ENCODE data around the gene DLG2. TPM values are rescaled to one million over a fixed set of nuclear protein-coding genes. Genes with fewer than 3 reads are reported as not detected.
"Not testable (repeated sequence)": the region's sequence is repeated elsewhere in the genome, so short reads cannot be mapped to it uniquely, and the experiment has no call there.

DLG2 gene
- total and polyA plus RNA-seq, 2 donors (not counting 3 experiments of a cell fraction or from before 2014, with no cell fraction given): 0.15 to 1.1 TPM

DNA sequence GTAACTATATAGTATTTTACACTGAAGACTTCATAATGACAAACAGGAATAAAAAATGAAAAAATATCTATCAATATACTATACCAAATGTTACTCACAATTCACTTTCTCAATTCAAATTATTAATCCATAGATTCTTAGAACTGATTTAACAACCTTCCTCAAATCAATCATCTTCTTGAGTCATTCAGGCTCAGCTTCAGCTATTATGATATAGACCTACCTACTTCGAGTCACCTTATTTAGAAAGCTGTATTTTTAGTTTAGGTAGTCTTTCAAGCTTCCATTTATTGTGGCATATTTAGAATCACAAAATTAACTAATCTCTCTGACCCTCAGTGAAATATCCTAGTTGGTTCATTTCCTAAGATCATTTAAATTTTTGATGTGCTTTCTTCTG, 29.6 kb upstream of the DLG2 start:
- BruUV-seq (replicated peaks): no TSS peak
- no peak overlapping the region for H3K9ac ChIP-seq (replicated peaks; ENCODE audit: extremely low read depth, insufficient read depth, low read length)
- intact Hi-C loops (cut with micrococcal nuclease) (no loop called here), dilution Hi-C loops (cut with MboI; ENCODE audit: extremely low pct_ligation_motif_present, low sequenced_read_pairs) (no loop called here)
- H3K4me2 ChIP-seq (ENCODE audit: insufficient read depth, low read length): no peak overlapping the region
- H3K79me2 ChIP-seq (ENCODE audit: control insufficient read depth, insufficient read depth, low read length): peaks cover 48% of the 10 kb centered on the region
- H2AFZ ChIP-seq (ENCODE audit: low read depth, low read length): no peak overlapping the region
- H4K20me1 ChIP-seq (replicated peaks; ENCODE audit: control insufficient read depth, extremely low read depth, insufficient read depth, low read length): peaks cover 12% of the 10 kb centered on the region
- POLR2A ChIA-PET: interaction anchor here (1.1 kb wide), 1 partner anchor 9 kb away, joined by 3 read pairs; the partner anchor contains the start of gene TMEM126A
- no peak overlapping the region for H3K4me3 ChIP-seq (replicated peaks in 1 of 3; ENCODE audit: insufficient read depth in 1 of 3, low read depth in 1 of 3, low read length in 3 of 3)
- FAIRE-seq (no peak), DNase-seq (ENCODE audit: low read depth, low spot score) (no peak)
- no peaks in the 10 kb centered on the region for H3K9me1 ChIP-seq (replicated peaks; ENCODE audit: control insufficient read depth, extremely low read depth, insufficient read depth, low read length)
- H3K27ac ChIP-seq (ENCODE audit: insufficient read depth, low read depth, low read length): no peak overlapping the region
- H3K4me1 ChIP-seq (ENCODE audit: control insufficient read depth, extremely low read depth, insufficient read depth, low read length): peaks cover 28% of the 10 kb centered on the region
- H3K27me3 ChIP-seq (ENCODE audit: control insufficient read depth in 2 of 2, insufficient read depth in 2 of 2, low read length in 2 of 2): no peaks in the 10 kb centered on the region
- H3K36me3 ChIP-seq (ENCODE audit: control insufficient read depth in 2 of 2, extremely low read depth in 1 of 2, insufficient read depth in 2 of 2, low read length in 2 of 2): peaks cover 0 to 18% of the 10 kb centered on the region in 2 experiments
- no peak for TF ChIP-seq GATA2 (IDR thresholded peaks at IDR 0.05; ENCODE audit: insufficient read depth, insufficient read length, low read depth, low read length)
- TF ChIP-seq, protein P1, sequence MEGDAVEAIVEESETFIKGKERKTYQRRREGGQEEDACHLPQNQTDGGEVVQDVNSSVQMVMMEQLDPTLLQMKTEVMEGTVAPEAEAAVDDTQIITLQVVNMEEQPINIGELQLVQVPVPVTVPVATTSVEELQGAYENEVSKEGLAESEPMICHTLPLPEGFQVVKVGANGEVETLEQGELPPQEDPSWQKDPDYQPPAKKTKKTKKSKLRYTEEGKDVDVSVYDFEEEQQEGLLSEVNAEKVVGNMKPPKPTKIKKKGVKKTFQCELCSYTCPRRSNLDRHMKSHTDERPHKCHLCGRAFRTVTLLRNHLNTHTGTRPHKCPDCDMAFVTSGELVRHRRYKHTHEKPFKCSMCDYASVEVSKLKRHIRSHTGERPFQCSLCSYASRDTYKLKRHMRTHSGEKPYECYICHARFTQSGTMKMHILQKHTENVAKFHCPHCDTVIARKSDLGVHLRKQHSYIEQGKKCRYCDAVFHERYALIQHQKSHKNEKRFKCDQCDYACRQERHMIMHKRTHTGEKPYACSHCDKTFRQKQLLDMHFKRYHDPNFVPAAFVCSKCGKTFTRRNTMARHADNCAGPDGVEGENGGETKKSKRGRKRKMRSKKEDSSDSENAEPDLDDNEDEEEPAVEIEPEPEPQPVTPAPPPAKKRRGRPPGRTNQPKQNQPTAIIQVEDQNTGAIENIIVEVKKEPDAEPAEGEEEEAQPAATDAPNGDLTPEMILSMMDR (IDR thresholded peaks at IDR 0.05; ENCODE audit: extremely low read depth in 1 of 2, insufficient read depth in 1 of 2, low read depth in 1 of 2, low read length in 2 of 2): no peak
- no peak for TF ChIP-seq JUN (IDR thresholded peaks at IDR 0.05; ENCODE audit: borderline replicate concordance, insufficient read depth, insufficient read length, low read depth)
- no peak for TF ChIP-seq FOS (IDR thresholded peaks at IDR 0.05; ENCODE audit: borderline replicate concordance, insufficient read depth, low read length)
- H3K9me3 ChIP-seq (replicated peaks; ENCODE audit: control insufficient read depth, insufficient read depth, low read length): no peaks in the 10 kb centered on the region
- CTCF ChIA-PET: no interaction called here

DNA sequence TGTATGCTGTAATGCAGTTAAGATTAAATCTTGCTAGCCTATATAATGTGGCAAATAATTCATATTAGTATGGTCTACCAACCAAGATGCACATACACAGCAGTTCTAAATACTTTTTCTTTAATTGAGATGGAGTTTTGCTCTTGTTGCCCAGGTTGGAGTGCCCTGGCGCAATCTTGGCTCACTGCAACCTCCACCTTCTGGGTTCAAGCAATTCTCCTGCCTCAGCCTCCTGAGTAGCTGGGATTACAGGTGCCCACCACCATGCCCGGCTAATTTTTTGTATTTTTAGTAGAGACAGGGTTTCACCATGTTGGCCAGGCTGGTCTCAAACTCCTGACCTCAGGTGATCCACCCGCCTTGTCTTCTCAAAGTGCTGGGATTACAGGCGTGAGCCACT, 27.2 kb upstream of the DLG2 start:
- H3K9me3 ChIP-seq (replicated peaks; ENCODE audit: control insufficient read depth, insufficient read depth, low read length); POLR2A ChIA-PET; DNase-seq (ENCODE audit: low read depth, low spot score); H3K9me1 ChIP-seq (replicated peaks; ENCODE audit: control insufficient read depth, extremely low read depth, insufficient read depth, low read length); BruUV-seq (replicated peaks); H2AFZ ChIP-seq (ENCODE audit: low read depth, low read length); FAIRE-seq; H3K36me3 ChIP-seq (ENCODE audit: control insufficient read depth in 2 of 2, extremely low read depth in 1 of 2, insufficient read depth in 2 of 2, low read length in 2 of 2); H3K4me1 ChIP-seq (ENCODE audit: control insufficient read depth, extremely low read depth, insufficient read depth, low read length); H3K27ac ChIP-seq (ENCODE audit: insufficient read depth, low read depth, low read length); dilution Hi-C loops (cut with MboI; ENCODE audit: extremely low pct_ligation_motif_present, low sequenced_read_pairs); H3K9ac ChIP-seq (replicated peaks; ENCODE audit: extremely low read depth, insufficient read depth, low read length); H3K4me2 ChIP-seq (ENCODE audit: insufficient read depth, low read length); H3K4me3 ChIP-seq (replicated peaks in 1 of 3; ENCODE audit: insufficient read depth in 1 of 3, low read depth in 1 of 3, low read length in 3 of 3); H3K27me3 ChIP-seq (ENCODE audit: control insufficient read depth in 2 of 2, insufficient read depth in 2 of 2, low read length in 2 of 2); intact Hi-C loops (cut with micrococcal nuclease); H4K20me1 ChIP-seq (replicated peaks; ENCODE audit: control insufficient read depth, extremely low read depth, insufficient read depth, low read length): not testable (repeated sequence)
- CTCF ChIA-PET: interaction anchor here (1.0 to 1.2 kb wide), 2 partner anchors 9 to 17 kb away, joined by 4 to 5 read pairs; no protein-coding TSS in a partner anchor
- H3K79me2 ChIP-seq (ENCODE audit: control insufficient read depth, insufficient read depth, low read length): peaks cover 29% of the 10 kb centered on the region
